Measurements from ENCODE around the gene CYP4Z1. TPM values are rescaled to one million over a fixed set of nuclear protein-coding genes. Genes with fewer than 3 reads are reported as not detected.

CYP4Z1 gene, protein sequence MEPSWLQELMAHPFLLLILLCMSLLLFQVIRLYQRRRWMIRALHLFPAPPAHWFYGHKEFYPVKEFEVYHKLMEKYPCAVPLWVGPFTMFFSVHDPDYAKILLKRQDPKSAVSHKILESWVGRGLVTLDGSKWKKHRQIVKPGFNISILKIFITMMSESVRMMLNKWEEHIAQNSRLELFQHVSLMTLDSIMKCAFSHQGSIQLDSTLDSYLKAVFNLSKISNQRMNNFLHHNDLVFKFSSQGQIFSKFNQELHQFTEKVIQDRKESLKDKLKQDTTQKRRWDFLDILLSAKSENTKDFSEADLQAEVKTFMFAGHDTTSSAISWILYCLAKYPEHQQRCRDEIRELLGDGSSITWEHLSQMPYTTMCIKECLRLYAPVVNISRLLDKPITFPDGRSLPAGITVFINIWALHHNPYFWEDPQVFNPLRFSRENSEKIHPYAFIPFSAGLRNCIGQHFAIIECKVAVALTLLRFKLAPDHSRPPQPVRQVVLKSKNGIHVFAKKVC
- total RNA-seq (2013), result not detected
- not detected for polyA plus RNA-seq
- not detected in 2 replicates for polyA minus RNA-seq
- 0 to 0.90 (median 0) reads per million in 11 experiments for total RNA-seq

DNA sequence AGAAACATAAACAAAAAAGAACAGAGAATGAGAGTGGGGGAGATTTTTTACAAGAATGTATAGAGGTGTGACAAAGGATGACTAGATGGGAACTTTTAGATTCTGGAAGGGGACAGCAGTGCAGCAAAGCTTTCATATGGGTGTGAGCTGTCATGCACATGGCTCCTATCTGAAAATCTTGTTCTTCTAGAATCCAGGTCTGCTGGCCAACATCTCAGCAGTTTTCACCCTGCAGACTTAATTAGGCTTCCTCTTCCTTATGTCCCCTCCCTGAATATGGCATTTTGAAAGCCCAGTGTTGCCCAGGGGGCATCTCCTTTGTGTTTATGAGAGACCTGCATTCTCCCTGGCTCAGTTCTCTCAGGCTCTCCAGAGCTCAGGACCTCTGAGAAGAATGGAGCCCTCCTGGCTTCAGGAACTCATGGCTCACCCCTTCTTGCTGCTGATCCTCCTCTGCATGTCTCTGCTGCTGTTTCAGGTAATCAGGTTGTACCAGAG, at the start of gene CYP4Z1:
Gene CYP4Z1 (plus strand): TSS at position 135 of the 498 bp plus-strand sequence. CDS start 260 bp downstream, at position 395.
- no peaks in the 10 kb centered on the region for H3K4me1 Mint-ChIP-seq
- no peak within 1 kb of the TSS for H3K27ac Mint-ChIP-seq
- intact Hi-C loops (cut with micrococcal nuclease), result no loop called here
- TF ChIP-seq, protein P1, sequence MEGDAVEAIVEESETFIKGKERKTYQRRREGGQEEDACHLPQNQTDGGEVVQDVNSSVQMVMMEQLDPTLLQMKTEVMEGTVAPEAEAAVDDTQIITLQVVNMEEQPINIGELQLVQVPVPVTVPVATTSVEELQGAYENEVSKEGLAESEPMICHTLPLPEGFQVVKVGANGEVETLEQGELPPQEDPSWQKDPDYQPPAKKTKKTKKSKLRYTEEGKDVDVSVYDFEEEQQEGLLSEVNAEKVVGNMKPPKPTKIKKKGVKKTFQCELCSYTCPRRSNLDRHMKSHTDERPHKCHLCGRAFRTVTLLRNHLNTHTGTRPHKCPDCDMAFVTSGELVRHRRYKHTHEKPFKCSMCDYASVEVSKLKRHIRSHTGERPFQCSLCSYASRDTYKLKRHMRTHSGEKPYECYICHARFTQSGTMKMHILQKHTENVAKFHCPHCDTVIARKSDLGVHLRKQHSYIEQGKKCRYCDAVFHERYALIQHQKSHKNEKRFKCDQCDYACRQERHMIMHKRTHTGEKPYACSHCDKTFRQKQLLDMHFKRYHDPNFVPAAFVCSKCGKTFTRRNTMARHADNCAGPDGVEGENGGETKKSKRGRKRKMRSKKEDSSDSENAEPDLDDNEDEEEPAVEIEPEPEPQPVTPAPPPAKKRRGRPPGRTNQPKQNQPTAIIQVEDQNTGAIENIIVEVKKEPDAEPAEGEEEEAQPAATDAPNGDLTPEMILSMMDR (IDR thresholded peaks at IDR 0.05), result no peak
- Histone ChIP-seq H3K4me1 (ENCODE audit: control insufficient read depth in 1 of 2, insufficient read depth in 2 of 2, low read length in 2 of 2) (no peaks in the 10 kb centered on the region), H3K36me3 (replicated peaks in 1 of 2; ENCODE audit: control insufficient read depth in 1 of 2, insufficient read depth in 2 of 2, low read length in 2 of 2) (no peaks in the 10 kb centered on the region), H2AFZ (ENCODE audit: insufficient read depth, low read depth, low read length, poor library complexity, severe bottlenecking) (no peak within 1 kb of the TSS), H3K4me3 (replicated peaks in 1 of 3; ENCODE audit: low read depth in 2 of 3, low read length in 3 of 3) (no peak within 1 kb of the TSS), H3K79me2 (ENCODE audit: insufficient read depth, low read length) (no peaks in the 10 kb centered on the region), H3K9me3 (replicated peaks in 1 of 2; ENCODE audit: control insufficient read depth in 1 of 2, insufficient read depth in 1 of 2, low read length in 2 of 2) (no peaks in the 10 kb centered on the region), H3K9ac (ENCODE audit: insufficient read depth, low read length, poor library complexity, severe bottlenecking) (no peak within 1 kb of the TSS), H3K27ac (ENCODE audit: low read depth in 1 of 2, low read length in 2 of 2) (no peak within 1 kb of the TSS), H3K4me2 (replicated peaks; ENCODE audit: extremely low read depth, low read length, poor library complexity, severe bottlenecking) (no peak within 1 kb of the TSS), H3K27me3 (ENCODE audit: control insufficient read depth in 2 of 2, insufficient read depth in 2 of 2, low read length in 2 of 2) (no peaks in the 10 kb centered on the region), H4K20me1 (ENCODE audit: insufficient read depth, low read length) (no peaks in the 10 kb centered on the region)
- DNase-seq, result no peak
- no peaks in the 10 kb centered on the region for H3K9me3 Mint-ChIP-seq
- H3K36me3 Mint-ChIP-seq, result no peaks in the 10 kb centered on the region
- no peak within 1 kb of the TSS for H3K4me3 Mint-ChIP-seq
- H3K27me3 Mint-ChIP-seq (ENCODE audit: low read depth in 3 of 3), result peaks cover 5 to 23% (median 14%) of the 10 kb centered on the region in 3 donors

DNA sequence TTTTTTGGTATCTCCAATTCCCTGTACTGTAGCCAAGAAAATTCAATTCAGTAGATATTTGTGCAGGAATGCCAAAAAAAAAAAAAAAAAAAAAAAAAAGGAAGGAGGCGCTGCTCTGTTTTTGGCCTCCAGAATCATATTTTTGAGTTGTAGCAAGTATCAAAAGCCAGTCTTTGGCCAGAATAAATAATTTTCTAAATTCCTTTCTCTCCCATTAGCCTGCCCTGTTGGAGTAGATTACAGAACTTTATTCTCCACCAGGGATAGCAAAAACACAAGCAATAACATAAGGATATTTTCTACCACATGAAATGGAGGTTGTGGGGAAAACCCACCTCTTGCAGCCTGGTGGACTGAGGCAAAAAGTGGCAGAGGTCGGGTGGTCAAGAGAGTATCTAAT, 46.0 kb upstream of the CYP4Z1 start:
- no peak overlapping the region for H3K9ac ChIP-seq (ENCODE audit: insufficient read depth, low read length, poor library complexity, severe bottlenecking)
- H3K9me3 Mint-ChIP-seq, result peaks cover 0 to 4% (median 0%) of the 10 kb centered on the region in 7 donors
- no peaks in the 10 kb centered on the region for H3K36me3 Mint-ChIP-seq
- H3K4me1 ChIP-seq (ENCODE audit: control insufficient read depth in 1 of 2, insufficient read depth in 2 of 2, low read length in 2 of 2), result no peaks in the 10 kb centered on the region
- intact Hi-C loops (cut with micrococcal nuclease), result no loop called here
- peaks cover 24 to 38% (median 36%) of the 10 kb centered on the region in 3 donors for H3K27me3 Mint-ChIP-seq (ENCODE audit: low read depth in 3 of 3)
- no peaks in the 10 kb centered on the region for H3K4me1 Mint-ChIP-seq
- H3K4me3 ChIP-seq (replicated peaks in 1 of 3; ENCODE audit: low read depth in 2 of 3, low read length in 3 of 3), result no peak overlapping the region
- TF ChIP-seq, protein P1 (IDR thresholded peaks at IDR 0.05), result no peak
- H2AFZ ChIP-seq (ENCODE audit: insufficient read depth, low read depth, low read length, poor library complexity, severe bottlenecking), result no peak overlapping the region
- no peak overlapping the region for H3K4me2 ChIP-seq (replicated peaks; ENCODE audit: extremely low read depth, low read length, poor library complexity, severe bottlenecking)
- WGBS (ENCODE audit: insufficient coverage), result no CpG with 5 or more reads among the region's 2 CpGs
- H4K20me1 ChIP-seq (ENCODE audit: insufficient read depth, low read length), result no peaks in the 10 kb centered on the region
- no peak overlapping the region for H3K27ac ChIP-seq (ENCODE audit: low read depth in 1 of 2, low read length in 2 of 2)
- H3K27ac Mint-ChIP-seq, result peak overlapping the region in 1 of 7 donors; percentile 78
- no peaks in the 10 kb centered on the region for H3K79me2 ChIP-seq (ENCODE audit: insufficient read depth, low read length)
- no peaks in the 10 kb centered on the region for H3K9me3 ChIP-seq (replicated peaks in 1 of 2; ENCODE audit: control insufficient read depth in 1 of 2, insufficient read depth in 1 of 2, low read length in 2 of 2)
- no peak for DNase-seq
- H3K27me3 ChIP-seq (ENCODE audit: control insufficient read depth in 2 of 2, insufficient read depth in 2 of 2, low read length in 2 of 2), result peaks cover 15 to 37% of the 10 kb centered on the region in 2 donors
- H3K4me3 Mint-ChIP-seq, result peak overlapping the region in 1 of 2 donors; percentile 47
- H3K36me3 ChIP-seq (replicated peaks in 1 of 2; ENCODE audit: control insufficient read depth in 1 of 2, insufficient read depth in 2 of 2, low read length in 2 of 2), result no peaks in the 10 kb centered on the region

Measured in CD14-positive monocyte (primary cell).